A549 (cell line): ENCODE measurements around the gene SNX14. TPM values are rescaled to one million over a fixed set of nuclear protein-coding genes. Genes with fewer than 3 reads are reported as not detected.

ENCODE experiments used
- ATAC-seq, 2 experiments: fragments of 200-7000 bp in 1 of 2; fragments of >200 bp in 1 of 2; cut with Nextera tagmentation in 1 of 2; cut with Tn5 transposase in 1 of 2; 3 replicates each; pipeline versions ENCODE4 v1.8.0 to v1.9.1; 2018 to 2020; ENCODE audit warnings: mild to moderate bottlenecking in 1 of 2, moderate library complexity in 1 of 2
- CTCF ChIA-PET: fragments of 300-600 bp; sonication (Branson Sonifier 250); formaldehyde crosslinking; extraction: SDS; loops from one replicate; lab custom pipeline; 2021; ENCODE audit warnings: antibody characterized with exemption, inconsistent platforms; lab: Yijun Ruan, JAX
- POLR2A ChIA-PET: fragments of 350-600 bp; formaldehyde crosslinking; extraction: SDS; loops from one replicate; lab custom pipeline; 2021; ENCODE audit warnings: antibody characterized with exemption, inconsistent platforms; lab: Yijun Ruan, JAX
- DNase-seq, 2 experiments: peaks; one replicate each; pipeline versions ENCODE4 v3.0.0 to v3.0.0-alpha.2; 2011 to 2016; ENCODE audit warnings: low read depth in 1 of 2, low spot score in 1 of 2
- FAIRE-seq: peaks from 2 replicates; lab custom pipeline; 2011; peaks lifted over from hg19 to GRCh38; lab: Jason Lieb, UNC
- H3K27ac ChIP-seq, 2 experiments: fragments of >200 bp; sonication (Bioruptor Twin); formaldehyde crosslinking; 3 replicates each; pipeline ENCODE4 v1.5.1; 2016 to 2017
- H3K4me1 ChIP-seq: fragments of >200 bp; sonication (Bioruptor Twin); formaldehyde crosslinking; 3 replicates; pipeline ENCODE4 v1.6.1; 2016
- H3K4me2 ChIP-seq: fragments of >200 bp; sonication (Bioruptor Twin); formaldehyde crosslinking; 3 replicates; pipeline ENCODE4 v1.6.1; 2016
- H3K4me3 ChIP-seq: fragments of >200 bp; sonication (Bioruptor Twin); formaldehyde crosslinking; 3 replicates; pipeline ENCODE4 v1.5.1; 2016
- H3K9me3 ChIP-seq: fragments of >200 bp; sonication (Bioruptor Twin); formaldehyde crosslinking; 3 replicates; pipeline ENCODE4 v1.6.1; 2016
- BHLHE40 ChIP-seq: IDR thresholded peaks from 2 replicates; pipeline ENCODE4 v1.6.1; 2012; ENCODE audit warnings: low read depth, low read length, inconsistent platforms
- CHD2 ChIP-seq: fragments of 150-350 bp; IDR thresholded peaks from 2 replicates; pipeline ENCODE4 v1.6.1; 2014; ENCODE audit warnings: low read length; ENCODE audit not compliant: partially characterized antibody
- CHD4 ChIP-seq: fragments of 200-600 bp; sonication (generic); IDR thresholded peaks from 2 replicates; pipeline ENCODE4 v1.6.1; 2016; ENCODE audit warnings: antibody characterized with exemption, mild to moderate bottlenecking, borderline replicate concordance
- E2F6 ChIP-seq: IDR thresholded peaks from 2 replicates; pipeline ENCODE4 v1.6.1; 2012; ENCODE audit warnings: low read depth, borderline replicate concordance
- EHF ChIP-seq: fragments of 250-450 bp; sonication (Bioruptor Pico); IDR thresholded peaks from 2 replicates; pipeline ENCODE4 v1.5.0; 2020; ENCODE audit warnings: mild to moderate bottlenecking
- ESRRA ChIP-seq: fragments of 150-350 bp; IDR thresholded peaks from 2 replicates; pipeline ENCODE4 v1.6.1; 2014; ENCODE audit warnings: mild to moderate bottlenecking, low read length, borderline replicate concordance
- FOXS1 ChIP-seq: fragments of 250-450 bp; sonication (Bioruptor Pico); IDR thresholded peaks from 2 replicates; pipeline ENCODE4 v1.5.0; 2020; ENCODE audit warnings: mild to moderate bottlenecking, moderate library complexity
- HDAC2 ChIP-seq: fragments of 200-600 bp; sonication (generic); IDR thresholded peaks from 2 replicates; pipeline ENCODE4 v1.6.1; 2016
- HES2 ChIP-seq: fragments of >200 bp; sonication (Bioruptor Twin); formaldehyde crosslinking; IDR thresholded peaks from 2 replicates; pipeline ENCODE4 v1.6.1; 2016
- HEYL ChIP-seq: fragments of 250-450 bp; sonication (Bioruptor Pico); IDR thresholded peaks from 2 replicates; pipeline ENCODE4 v1.8.0; 2021; ENCODE audit warnings: mild to moderate bottlenecking, moderate library complexity
- HMGXB4 ChIP-seq: fragments of 250-450 bp; sonication (Bioruptor Pico); IDR thresholded peaks from 2 replicates; pipeline ENCODE4 v1.5.0; 2021; ENCODE audit warnings: mild to moderate bottlenecking, moderate library complexity, borderline replicate concordance
- HOXB5 ChIP-seq: fragments of 250-450 bp; sonication (Bioruptor Pico); IDR thresholded peaks from 2 replicates; pipeline ENCODE4 v1.5.0; 2020; ENCODE audit warnings: mild to moderate bottlenecking, moderate library complexity
- JUN ChIP-seq, 2 experiments: fragments of >200 bp; sonication (Bioruptor Twin); formaldehyde crosslinking; IDR thresholded peaks; 2 replicates in 1 of 2; 3 replicates in 1 of 2; pipeline ENCODE4 v1.6.1; 2016 to 2017
- KDM1A ChIP-seq: fragments of 200-600 bp; sonication (generic); IDR thresholded peaks from 2 replicates; pipeline ENCODE4 v1.6.1; 2016; ENCODE audit warnings: low read depth, mild to moderate bottlenecking
- KDM5A ChIP-seq: fragments of 200-600 bp; sonication (generic); IDR thresholded peaks from 2 replicates; pipeline ENCODE4 v1.6.1; 2016; ENCODE audit warnings: antibody characterized with exemption, mild to moderate bottlenecking
- MAX ChIP-seq: IDR thresholded peaks from 2 replicates; pipeline ENCODE4 v1.6.1; 2012
- MYC ChIP-seq: IDR thresholded peaks from 2 replicates; pipeline ENCODE4 v1.6.1; 2012; ENCODE audit warnings: mild to moderate bottlenecking, inconsistent platforms, low read length, improper control_type of control experiment, borderline replicate concordance
- NFE2L2 ChIP-seq: fragments of 150-350 bp; conservative IDR thresholded peaks from 2 replicates; pipeline ENCODE4 v1.6.1; 2014; ENCODE audit warnings: low read length
- POLR2AphosphoS2 ChIP-seq: conservative IDR thresholded peaks from 2 replicates; pipeline ENCODE4 v1.6.1; 2012; ENCODE audit warnings: low read length, improper control_type of control experiment, inconsistent platforms
- RAD21 ChIP-seq, 2 experiments: fragments of >200 bp in 1 of 2; sonication (Bioruptor Twin) in 1 of 2; formaldehyde crosslinking in 1 of 2; IDR thresholded peaks in 1 of 2; conservative IDR thresholded peaks in 1 of 2; 2 replicates in 1 of 2; 3 replicates in 1 of 2; pipeline ENCODE4 v1.6.1; 2012 to 2018; ENCODE audit warnings: inconsistent platforms in 1 of 2
- RCOR1 ChIP-seq: fragments of 150-350 bp; IDR thresholded peaks from 2 replicates; pipeline ENCODE4 v1.6.1; 2014; ENCODE audit warnings: antibody characterized with exemption, low read length, low read depth
- SMC3 ChIP-seq: fragments of >200 bp; sonication (Bioruptor Twin); formaldehyde crosslinking; IDR thresholded peaks from 3 replicates; pipeline ENCODE4 v1.6.1; 2018; ENCODE audit warnings: inconsistent platforms
- TFCP2L1 ChIP-seq: fragments of 250-450 bp; sonication (Bioruptor Pico); IDR thresholded peaks from 2 replicates; pipeline ENCODE4 v1.5.0; 2021; ENCODE audit warnings: mild to moderate bottlenecking
- ZNF302 ChIP-seq: fragments of 250-450 bp; sonication (Bioruptor Pico); IDR thresholded peaks from 2 replicates; pipeline ENCODE4 v1.9.0; 2021; ENCODE audit warnings: inconsistent platforms, mild to moderate bottlenecking, moderate library complexity
- ZSCAN20 ChIP-seq: fragments of 250-450 bp; sonication (Bioruptor Pico); IDR thresholded peaks from 2 replicates; pipeline ENCODE4 v1.8.0; 2022; ENCODE audit warnings: mild to moderate bottlenecking, moderate library complexity
- WGBS: methylation state at CpG from one replicate; pipeline ENCODE4 v1.1.6; 2017; ENCODE audit errors: missing lambda C conversion rate; 5-methylcytosine and 5-hydroxymethylcytosine counted together
- polyA plus RNA-seq, 4 experiments: library from polyadenylated mRNA; depleted of rRNA in 3 of 4; stranded (reverse); fragments of >200 nt; fragmentation: RNase III in 1 of 4; extraction: RNeasy Plus Mini Kit Qiagen cat#74134 plus additional on column Dnase treatment in 1 of 4; gene quantifications; 2 replicates in 3 of 4; 3 replicates in 1 of 4; pipeline ENCODE4 v1.2.3, GENCODE V29; 2011 to 2017

The SNX14 gene
- polyA plus RNA-seq, 2 of the 4 experiments (the other 2 are of a cell fraction), result 47.1 to 113 TPM

GRCh38 chr6:85460154-85460920 lies 133.3 kb downstream of the SNX14 start:
- FAIRE-seq (no peak), DNase-seq (no peak), ATAC-seq (no peak)
- peaks cover 79% of the 10 kb centered on the region for H3K4me1 ChIP-seq
- POLR2A ChIA-PET, result interaction anchor here (1.5 kb wide), 1 partner anchor 11 kb away, joined by 3 read pairs; the partner anchor contains the start of gene NT5E
- H3K4me3 ChIP-seq, result no peak overlapping the region
- no peak for TF ChIP-seq CHD4
- 48% methylated on average over 4 of the region's 4 CpGs for WGBS
- H3K27ac ChIP-seq, result peak overlapping the region in 1 of 2 experiments; percentile 85; a peak in 3 of 6 replicates
- no peaks in the 10 kb centered on the region for H3K9me3 ChIP-seq
- H3K4me2 ChIP-seq, result peak overlapping the region; percentile 34
- CTCF ChIA-PET, result no interaction called here

- Histone ChIP-seq H3K9me3 (no peaks in the 10 kb centered on the region), H3K4me2 (peak overlapping the region; percentile 35), H3K4me1 (peaks cover 69% of the 10 kb centered on the region), H3K4me3 (no peak overlapping the region), H3K27ac (peak overlapping the region in 1 of 2 experiments; percentile 54; a peak in 1 of 6 replicates)
- DNase-seq (no peak), ATAC-seq (no peak), FAIRE-seq (no peak)
- WGBS, result 31% methylated on average over 4 of the region's 4 CpGs
- TF ChIP-seq EHF (CRISPR knock-in tag), result no peak
- no peak for TF ChIP-seq HEYL (CRISPR knock-in tag)
- no peak for TF ChIP-seq BHLHE40
- no peak for TF ChIP-seq POLR2AphosphoS2
- no peak for TF ChIP-seq MAX
- no peak for TF ChIP-seq RAD21 (conservative IDR thresholded peaks at IDR 0.05 in 1 of 2, IDR thresholded peaks at IDR 0.05 in 1 of 2)
- TF ChIP-seq KDM1A, result no peak
- TF ChIP-seq FOXS1 (CRISPR knock-in tag), result no peak
- no peak for TF ChIP-seq KDM5A
- TF ChIP-seq ZSCAN20 (CRISPR knock-in tag), result no peak
- TF ChIP-seq SMC3, result no peak
- TF ChIP-seq HES2, result no peak
- no peak for TF ChIP-seq TFCP2L1
- no peak for TF ChIP-seq E2F6
- TF ChIP-seq JUN (IDR thresholded peaks at IDR 0.05), result no peak
- no peak for TF ChIP-seq CHD2
- CTCF ChIA-PET, result interaction anchor here (0.8 to 1.1 kb wide), 2 partner anchors 20 to 104 kb away, joined by 3 to 4 read pairs; no protein-coding TSS in a partner anchor
- POLR2A ChIA-PET, result interaction anchor here (1.6 kb wide), 1 partner anchor 9 kb away, joined by 5 read pairs; the partner anchor contains the start of gene NT5E
These were observed 134.3 kb downstream of the SNX14 start for GRCh38 chr6:85459224-85459901.

GRCh38 chr6:85458782-85459181 lies 134.9 kb downstream of the SNX14 start:
- WGBS, result 85% methylated on average over 3 of the region's 3 CpGs
- Histone ChIP-seq H3K9me3 (no peaks in the 10 kb centered on the region), H3K4me3 (no peak overlapping the region), H3K4me1 (peaks cover 63% of the 10 kb centered on the region), H3K27ac (peak overlapping the region in 1 of 2 experiments; percentile 54; a peak in 1 of 6 replicates), H3K4me2 (peak overlapping the region; percentile 35)
- DNase-seq, result no peak
- no peak for ATAC-seq
- ChIA-PET POLR2A (interaction anchor here (1.6 kb wide), 1 partner anchor 9 kb away, joined by 5 read pairs; the partner anchor contains the start of gene NT5E), CTCF (interaction anchor here (0.8 to 1.1 kb wide), 3 partner anchors 21 to 104 kb away, joined by 3 to 5 read pairs (median 4); no protein-coding TSS in a partner anchor)
- no peak for FAIRE-seq
- no peak for TF ChIP-seq ESRRA
- no peak for TF ChIP-seq ZSCAN20 (CRISPR knock-in tag)
- no peak for TF ChIP-seq HDAC2
- TF ChIP-seq KDM5A, result no peak
- TF ChIP-seq NFE2L2, result no peak
- no peak for TF ChIP-seq MYC
- no peak for TF ChIP-seq SMC3
- TF ChIP-seq HMGXB4 (CRISPR knock-in tag), result no peak
- TF ChIP-seq RCOR1, result no peak
- no peak for TF ChIP-seq HOXB5
- no peak for TF ChIP-seq ZNF302
